HepG2 (cell line): ENCODE data around the gene FAM53B. TPM values are rescaled to one million over a fixed set of nuclear protein-coding genes. Genes with fewer than 3 reads are reported as not detected.

ENCODE experiments used
- ATAC-seq: fragments of 200-7000 bp; cut with Tn5 transposase; 3 replicates; pipeline ENCODE4 v1.9.1; 2020; ENCODE audit warnings: mild to moderate bottlenecking, moderate library complexity
- BruUV-seq: library from RNA; stranded (reverse); fragments of 400-500 nt; replicated peaks from 2 replicates; lab custom pipeline; 2021; lab: Mats Ljungman, UMichigan
- CTCF ChIA-PET: fragments of 300-600 bp; formaldehyde crosslinking; extraction: SDS; loops from one replicate; lab custom pipeline; 2021; ENCODE audit warnings: low total read pairs, inconsistent platforms, low intra/inter-chr PET ratio; lab: Yijun Ruan, JAX
- POLR2A ChIA-PET: fragments of 350-600 bp; sonication (Branson Sonifier 250); formaldehyde crosslinking; loops from one replicate; lab custom pipeline; 2020; ENCODE audit warnings: antibody characterized with exemption, inconsistent platforms; lab: Yijun Ruan, JAX
- DNase-seq: peaks from one replicate; pipeline ENCODE4 v3.0.0-alpha.2; 2015; ENCODE audit warnings: low spot score
- FAIRE-seq: peaks from 3 replicates; lab custom pipeline; 2011; peaks lifted over from hg19 to GRCh38; lab: Jason Lieb, UNC
- H2AFZ ChIP-seq: one replicate; pipeline ENCODE4 v1.6.1; 2011; ENCODE audit warnings: low read length, inconsistent platforms
- H3K27ac ChIP-seq: fragments of 300-600 bp; 3 replicates; pipeline ENCODE4 v1.8.0; 2011; ENCODE audit warnings: mixed run types, mild to moderate bottlenecking, mixed read lengths, low read length, inconsistent platforms; ENCODE audit not compliant: insufficient read depth; ENCODE audit errors: extremely low read length
- H3K27me3 ChIP-seq, 2 experiments: fragments of 200-600 bp in 1 of 2; 2 replicates in 1 of 2; 3 replicates in 1 of 2; pipeline versions ENCODE4 v1.6.0 to v1.8.0; 2011; ENCODE audit warnings: low read length in 2 of 2, mild to moderate bottlenecking in 2 of 2, moderate library complexity in 2 of 2, inconsistent platforms in 1 of 2; ENCODE audit not compliant: insufficient read depth in 2 of 2, control insufficient read depth in 1 of 2
- H3K36me3 ChIP-seq, 2 experiments: fragments of 200-600 bp in 1 of 2; replicated peaks in 1 of 2; 2 replicates in 1 of 2; 3 replicates in 1 of 2; pipeline versions ENCODE4 v1.5.1 to v1.8.0; 2011; ENCODE audit warnings: low read length in 2 of 2, inconsistent platforms in 1 of 2; ENCODE audit not compliant: insufficient read depth in 2 of 2, control insufficient read depth in 1 of 2
- H3K4me1 ChIP-seq: 2 replicates; pipeline ENCODE4 v1.5.1; 2012; ENCODE audit warnings: low read length, inconsistent platforms; ENCODE audit not compliant: insufficient read depth
- H3K4me2 ChIP-seq: 2 replicates; pipeline ENCODE4 v1.6.0; 2011; ENCODE audit warnings: low read depth, low read length, inconsistent platforms
- H3K4me3 ChIP-seq, 3 experiments: fragments of 200-600 bp in 1 of 3; sonication (generic), shearing (Covaris generic) in 1 of 3; replicated peaks in 1 of 3; 2 replicates each; pipeline ENCODE4 v1.5.1; 2011 to 2016; ENCODE audit warnings: low read length in 3 of 3, inconsistent platforms in 2 of 3, low read depth in 2 of 3, mild to moderate bottlenecking in 2 of 3, control low read depth in 1 of 3, mixed read lengths in 1 of 3; ENCODE audit not compliant: insufficient read depth in 1 of 3
- H3K79me2 ChIP-seq: one replicate; pipeline ENCODE4 v1.6.1; 2011; ENCODE audit warnings: low read length, inconsistent platforms; ENCODE audit not compliant: insufficient read depth
- H3K9ac ChIP-seq: 2 replicates; pipeline ENCODE4 v1.6.0; 2011; ENCODE audit warnings: mild to moderate bottlenecking, low read depth, low read length, inconsistent platforms; ENCODE audit not compliant: insufficient read depth
- H3K9me3 ChIP-seq: 2 replicates; pipeline ENCODE4 v1.5.1; 2012; ENCODE audit warnings: mild to moderate bottlenecking, low read length
- H4K20me1 ChIP-seq: 2 replicates; pipeline ENCODE4 v1.6.0; 2011; ENCODE audit warnings: inconsistent platforms, mild to moderate bottlenecking, low read length, moderate library complexity; ENCODE audit not compliant: insufficient read depth
- ATM ChIP-seq: fragments of 450-650 bp; IDR thresholded peaks from 2 replicates; pipeline ENCODE4 v1.7.1; 2017; ENCODE audit warnings: mild to moderate bottlenecking, borderline replicate concordance
- BHLHE40 ChIP-seq: IDR thresholded peaks from 2 replicates; pipeline ENCODE4 v1.6.1; 2011; ENCODE audit warnings: low read length, improper control_type of control experiment
- HMGA1 ChIP-seq: sonication (generic); formaldehyde crosslinking; conservative IDR thresholded peaks from 2 replicates; pipeline ENCODE4 v1.4.0; 2020; ENCODE audit warnings: missing genetic modification reagents
- KAT7 ChIP-seq: IDR thresholded peaks from 2 replicates; pipeline ENCODE4 v1.6.1; 2018; ENCODE audit warnings: borderline replicate concordance, missing compliant biosample characterization
- KMT2B ChIP-seq: IDR thresholded peaks from 2 replicates; pipeline ENCODE4 v1.6.1; 2016; ENCODE audit warnings: missing genetic modification reagents, missing compliant biosample characterization
- MAF1 ChIP-seq: sonication (generic); formaldehyde crosslinking; IDR thresholded peaks from 2 replicates; pipeline ENCODE4 v1.5.0; 2020; ENCODE audit warnings: missing genetic modification reagents, borderline replicate concordance
- MED1 ChIP-seq: sonication (generic); formaldehyde crosslinking; IDR thresholded peaks from 2 replicates; pipeline ENCODE4 v1.4.0; 2020; ENCODE audit warnings: missing genetic modification reagents
- NR2F1 ChIP-seq, 2 experiments: fragments of 450-650 bp in 1 of 2; formaldehyde crosslinking in 1 of 2; IDR thresholded peaks; 2 replicates each; pipeline versions ENCODE4 v1.5.0 to v1.6.1; 2016 to 2020; ENCODE audit warnings: mild to moderate bottlenecking in 1 of 2, missing compliant biosample characterization in 1 of 2, missing genetic modification reagents in 1 of 2, moderate library complexity in 1 of 2
- PRDM10 ChIP-seq: sonication (generic); formaldehyde crosslinking; IDR thresholded peaks from 2 replicates; pipeline ENCODE4 v1.4.0; 2020; ENCODE audit warnings: low read depth, missing genetic modification reagents
- PRMT3 ChIP-seq: sonication (generic); formaldehyde crosslinking; IDR thresholded peaks from 2 replicates; pipeline ENCODE4 v1.8.1; 2022; ENCODE audit warnings: low read depth, mild to moderate bottlenecking, moderate library complexity, missing genetic modification reagents, borderline replicate concordance
- SMAD9 ChIP-seq: sonication (generic); formaldehyde crosslinking; IDR thresholded peaks from 2 replicates; pipeline ENCODE4 v1.5.1; 2020; ENCODE audit warnings: mild to moderate bottlenecking, missing genetic modification reagents
- SOX6 ChIP-seq, 2 experiments: fragments of 450-650 bp in 1 of 2; sonication (generic) in 1 of 2; formaldehyde crosslinking in 1 of 2; IDR thresholded peaks; 2 replicates each; pipeline versions ENCODE4 v1.4.0 to v1.6.1; 2017 to 2020; ENCODE audit warnings: antibody characterized with exemption in 1 of 2, mild to moderate bottlenecking in 1 of 2, missing genetic modification reagents in 1 of 2
- TP53 ChIP-seq: sonication (generic); formaldehyde crosslinking; conservative IDR thresholded peaks from 2 replicates; pipeline ENCODE4 v1.4.0; 2020; ENCODE audit warnings: missing genetic modification reagents
- ZNF17 ChIP-seq: sonication (generic); formaldehyde crosslinking; IDR thresholded peaks from 2 replicates; pipeline ENCODE4 v1.5.0; 2020; ENCODE audit warnings: mild to moderate bottlenecking, missing genetic modification reagents
- ZNF496 ChIP-seq: sonication (generic); formaldehyde crosslinking; IDR thresholded peaks from 2 replicates; pipeline ENCODE4 v1.8.1; 2023; ENCODE audit warnings: mild to moderate bottlenecking, moderate library complexity, missing genetic modification reagents; ENCODE audit not compliant: insufficient replicate concordance
- ZNF670 ChIP-seq: sonication (generic); formaldehyde crosslinking; IDR thresholded peaks from 2 replicates; pipeline ENCODE4 v1.8.0; 2022; ENCODE audit warnings: mild to moderate bottlenecking, missing genetic modification reagents, borderline replicate concordance
- ZNF816 ChIP-seq: sonication (generic); formaldehyde crosslinking; IDR thresholded peaks from 2 replicates; pipeline ENCODE4 v1.8.0; 2022; ENCODE audit warnings: missing genetic modification reagents, mild to moderate bottlenecking, borderline replicate concordance
- ZNF891 ChIP-seq: sonication (generic); formaldehyde crosslinking; IDR thresholded peaks from 2 replicates; pipeline ENCODE4 v1.5.0; 2020; ENCODE audit warnings: mild to moderate bottlenecking, missing genetic modification reagents
- WGBS: methylation state at CpG from one replicate; pipeline ENCODE4 v1.1.6; 2017; ENCODE audit warnings: low lambda C conversion rate; 5-methylcytosine and 5-hydroxymethylcytosine counted together
- in situ Hi-C: cut with HindIII; loops from 2 replicates; pipeline ENCODE4 v1.10.0; 2017; ENCODE audit warnings: low pct_unique_long_range_greater_than_20kb; ENCODE audit not compliant: extremely low pct_ligation_motif_present
- intact Hi-C: fragments of 100-400 bp; cut with micrococcal nuclease; formaldehyde crosslinking; loops from one replicate; pipeline ENCODE4 v1.10.0; 2022; ENCODE audit not compliant: unreplicated experiment
- polyA plus RNA-seq, 8 experiments: library from polyadenylated mRNA; depleted of rRNA in 3 of 8; stranded (reverse) in 7 of 8; unstranded in 1 of 8; fragments of >200 nt; fragmentation: Illumina TruSeq in 4 of 8; extraction: Trizol in 4 of 8; gene quantifications; 2 replicates each; pipeline versions ENCODE4 v1.2.1 to v1.2.3, GENCODE V29; 2011 to 2016; ENCODE audit warnings: low read depth in 4 of 8, missing spikeins in 1 of 8, mixed read lengths in 1 of 8; ENCODE audit not compliant: insufficient read depth in 1 of 8
- total RNA-seq, 5 experiments: library from RNA; depleted of rRNA; stranded (reverse); fragments of >200 nt; fragmentation: Illumina TruSeq; extraction: Trizol; gene quantifications; 2 replicates each; pipeline ENCODE4 v1.2.3, GENCODE V29; 2016; ENCODE audit warnings: low read depth in 1 of 5

The FAM53B gene
- total and polyA plus RNA-seq, 2 of the 13 experiments (the other 11 are each of a cell fraction or from before 2014, with no cell fraction given): 6.4 to 19.3 TPM

GRCh38 chr10:124675824-124676223 is 68.4 kb downstream of the FAM53B start:
- Histone ChIP-seq H3K27ac (no peak overlapping the region), H3K79me2 (peaks cover 2% of the 10 kb centered on the region), H3K4me1 (peaks cover 14% of the 10 kb centered on the region), H3K9ac (no peak overlapping the region), H4K20me1 (peaks cover 5% of the 10 kb centered on the region; the same call in 1 of the 2 replicates), H2AFZ (no peak overlapping the region), H3K9me3 (no peaks in the 10 kb centered on the region), H3K36me3 (peaks cover 14 to 39% of the 10 kb centered on the region in 2 experiments), H3K27me3 (no peaks in the 10 kb centered on the region), H3K4me3 (no peak overlapping the region), H3K4me2 (no peak overlapping the region)
- WGBS: 93% methylated on average over 4 of the region's 4 CpGs
- POLR2A ChIA-PET: no interaction called here
- BruUV-seq: no TSS peak
- DNase-seq (no peak), FAIRE-seq (no peak), ATAC-seq (no peak)
- TF ChIP-seq KMT2B (CRISPR knock-in tag) (no peak), HMGA1 (CRISPR knock-in tag) (no peak), ZNF816 (CRISPR knock-in tag) (no peak), ZNF17 (no peak), ZNF496 (CRISPR knock-in tag) (no peak), ZNF891 (CRISPR knock-in tag) (no peak), MED1 (CRISPR knock-in tag) (no peak), BHLHE40 (no peak), MAF1 (CRISPR knock-in tag) (no peak), SMAD9 (no peak), ZNF670 (CRISPR knock-in tag) (no peak)
- CTCF ChIA-PET: no interaction called here
- intact Hi-C loops (no loop called here), in situ Hi-C loops (no loop called here)

GRCh38 chr10:124675261-124675660 is 68.9 kb downstream of the FAM53B start:
- peaks cover 10 to 33% of the 10 kb centered on the region in 2 experiments; a peak in 4 of 5 replicates for H3K36me3 ChIP-seq
- H3K79me2 ChIP-seq: no peaks in the 10 kb centered on the region
- no peak overlapping the region for H3K9ac ChIP-seq
- ChIA-PET POLR2A (no interaction called here), CTCF (no interaction called here)
- DNase-seq: no peak
- intact Hi-C loops: no loop called here
- in situ Hi-C loops: no loop called here
- no peak overlapping the region for H3K27ac ChIP-seq
- no peak overlapping the region for H3K4me2 ChIP-seq
- WGBS: 96% methylated on average over 3 of the region's 6 CpGs
- no TSS peak for BruUV-seq
- ATAC-seq: no peak
- peaks cover 5% of the 10 kb centered on the region; the same call in 1 of the 2 replicates for H4K20me1 ChIP-seq
- no peak overlapping the region for H2AFZ ChIP-seq
- no peak overlapping the region for H3K4me3 ChIP-seq
- no peaks in the 10 kb centered on the region for H3K27me3 ChIP-seq
- H3K4me1 ChIP-seq: peaks cover 14% of the 10 kb centered on the region
- no peaks in the 10 kb centered on the region for H3K9me3 ChIP-seq
- FAIRE-seq: no peak
- TF ChIP-seq NR2F1 (CRISPR knock-in tag; IDR thresholded peaks at IDR 0.05): no peak
- no peak for TF ChIP-seq KAT7
- TF ChIP-seq ATM: no peak
- TF ChIP-seq PRDM10: no peak
- no peak for TF ChIP-seq TP53 (CRISPR knock-in tag)
- TF ChIP-seq PRMT3 (CRISPR knock-in tag): no peak
- no peak for TF ChIP-seq SOX6 (IDR thresholded peaks at IDR 0.05)
- TF ChIP-seq SOX6 (CRISPR knock-in tag; IDR thresholded peaks at IDR 0.05): no peak
